PC-9 (cell line): ENCODE data around the gene EPM2AIP1.

Experiments
- EZH2 ChIP-seq: fragments of 200-600 bp; sonication (generic); IDR thresholded peaks from 2 replicates; pipeline ENCODE4 v1.8.0; 2017; ENCODE audit warnings: antibody characterized with exemption, low read depth
- TF ChIP-seq, protein P1 (sequence below): fragments of 200-600 bp; sonication (generic); conservative IDR thresholded peaks from 2 replicates; pipeline ENCODE4 v1.6.1; 2017; ENCODE audit warnings: mixed run types, antibody characterized with exemption, mild to moderate bottlenecking, moderate library complexity

GRCh38 chr3:36959821-36960220, 33.1 kb downstream of the EPM2AIP1 start:
- TF ChIP-seq, protein P1, sequence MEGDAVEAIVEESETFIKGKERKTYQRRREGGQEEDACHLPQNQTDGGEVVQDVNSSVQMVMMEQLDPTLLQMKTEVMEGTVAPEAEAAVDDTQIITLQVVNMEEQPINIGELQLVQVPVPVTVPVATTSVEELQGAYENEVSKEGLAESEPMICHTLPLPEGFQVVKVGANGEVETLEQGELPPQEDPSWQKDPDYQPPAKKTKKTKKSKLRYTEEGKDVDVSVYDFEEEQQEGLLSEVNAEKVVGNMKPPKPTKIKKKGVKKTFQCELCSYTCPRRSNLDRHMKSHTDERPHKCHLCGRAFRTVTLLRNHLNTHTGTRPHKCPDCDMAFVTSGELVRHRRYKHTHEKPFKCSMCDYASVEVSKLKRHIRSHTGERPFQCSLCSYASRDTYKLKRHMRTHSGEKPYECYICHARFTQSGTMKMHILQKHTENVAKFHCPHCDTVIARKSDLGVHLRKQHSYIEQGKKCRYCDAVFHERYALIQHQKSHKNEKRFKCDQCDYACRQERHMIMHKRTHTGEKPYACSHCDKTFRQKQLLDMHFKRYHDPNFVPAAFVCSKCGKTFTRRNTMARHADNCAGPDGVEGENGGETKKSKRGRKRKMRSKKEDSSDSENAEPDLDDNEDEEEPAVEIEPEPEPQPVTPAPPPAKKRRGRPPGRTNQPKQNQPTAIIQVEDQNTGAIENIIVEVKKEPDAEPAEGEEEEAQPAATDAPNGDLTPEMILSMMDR, result no peak
- no peak for TF ChIP-seq EZH2
